Stomach (tissue), 4 donors: ENCODE results near the gene STIL.

ENCODE experiments used
- CTCF ChIP-seq, 7 experiments: fragments of 450-650 bp in 4 of 7; fragments of 200-600 bp in 3 of 7; sonication (generic) in 3 of 7; IDR thresholded peaks; one replicate each; pipeline ENCODE4 v1.5.1; 2016 to 2019; ENCODE audit warnings: antibody characterized with exemption in 7 of 7, control low read depth in 2 of 7, mild to moderate bottlenecking in 1 of 7
- POLR2A ChIP-seq, 4 donors: fragments of 450-650 bp; IDR thresholded peaks; one replicate each; pipeline ENCODE4 v1.6.1; 2016; ENCODE audit warnings: antibody characterized with exemption in 4 of 4, control low read depth in 2 of 4, mild to moderate bottlenecking in 1 of 4, moderate library complexity in 1 of 4

- no peak for TF ChIP-seq CTCF (IDR thresholded peaks at IDR 0.05)
- no peak for TF ChIP-seq POLR2A (IDR thresholded peaks at IDR 0.05)
These were observed 11.5 kb downstream of the STIL start for GRCh38 chr1:47302472-47302871.
